OCI-LY3 (cell line): ENCODE results near the gene GABARAP.

Experiments
- EZH2phosphoT487 ChIP-seq: fragments of 200-600 bp; shearing (Covaris generic); IDR thresholded peaks from 2 replicates; pipeline ENCODE4 v1.6.1; 2018; ENCODE audit warnings: antibody characterized with exemption, mixed run types, low read depth
- TF ChIP-seq, protein P1 (sequence below): fragments of 200-600, 300-600 bp; sonication (generic); IDR thresholded peaks from 2 replicates; pipeline ENCODE4 v1.5.1; 2014; ENCODE audit warnings: antibody characterized with exemption, low read length, low read depth

DNA sequence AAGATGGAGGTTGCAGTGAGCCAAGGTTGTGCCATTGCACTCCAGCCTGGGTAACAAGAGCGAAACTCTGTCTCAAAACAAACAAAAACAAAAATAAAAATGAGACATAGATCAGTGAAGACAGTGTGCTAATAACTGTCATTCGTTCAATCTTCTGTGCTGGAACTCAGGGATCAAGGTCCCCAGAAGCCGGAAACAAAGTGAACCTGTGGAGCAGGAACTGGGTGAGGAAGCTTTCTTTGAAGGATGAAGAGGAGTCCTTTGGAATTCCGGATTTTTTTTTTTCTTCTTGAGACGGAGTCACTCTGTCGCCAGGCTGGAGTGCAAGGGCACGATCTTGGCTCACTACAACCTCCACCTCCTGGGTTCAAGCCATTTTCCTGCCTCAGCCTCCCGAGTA is 37.2 kb upstream of the GABARAP start:
- TF ChIP-seq, protein P1, sequence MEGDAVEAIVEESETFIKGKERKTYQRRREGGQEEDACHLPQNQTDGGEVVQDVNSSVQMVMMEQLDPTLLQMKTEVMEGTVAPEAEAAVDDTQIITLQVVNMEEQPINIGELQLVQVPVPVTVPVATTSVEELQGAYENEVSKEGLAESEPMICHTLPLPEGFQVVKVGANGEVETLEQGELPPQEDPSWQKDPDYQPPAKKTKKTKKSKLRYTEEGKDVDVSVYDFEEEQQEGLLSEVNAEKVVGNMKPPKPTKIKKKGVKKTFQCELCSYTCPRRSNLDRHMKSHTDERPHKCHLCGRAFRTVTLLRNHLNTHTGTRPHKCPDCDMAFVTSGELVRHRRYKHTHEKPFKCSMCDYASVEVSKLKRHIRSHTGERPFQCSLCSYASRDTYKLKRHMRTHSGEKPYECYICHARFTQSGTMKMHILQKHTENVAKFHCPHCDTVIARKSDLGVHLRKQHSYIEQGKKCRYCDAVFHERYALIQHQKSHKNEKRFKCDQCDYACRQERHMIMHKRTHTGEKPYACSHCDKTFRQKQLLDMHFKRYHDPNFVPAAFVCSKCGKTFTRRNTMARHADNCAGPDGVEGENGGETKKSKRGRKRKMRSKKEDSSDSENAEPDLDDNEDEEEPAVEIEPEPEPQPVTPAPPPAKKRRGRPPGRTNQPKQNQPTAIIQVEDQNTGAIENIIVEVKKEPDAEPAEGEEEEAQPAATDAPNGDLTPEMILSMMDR = no peak
- no peak for TF ChIP-seq EZH2phosphoT487
